Measurements from ENCODE around the gene PPFIA1.

The PPFIA1 gene

DNA sequence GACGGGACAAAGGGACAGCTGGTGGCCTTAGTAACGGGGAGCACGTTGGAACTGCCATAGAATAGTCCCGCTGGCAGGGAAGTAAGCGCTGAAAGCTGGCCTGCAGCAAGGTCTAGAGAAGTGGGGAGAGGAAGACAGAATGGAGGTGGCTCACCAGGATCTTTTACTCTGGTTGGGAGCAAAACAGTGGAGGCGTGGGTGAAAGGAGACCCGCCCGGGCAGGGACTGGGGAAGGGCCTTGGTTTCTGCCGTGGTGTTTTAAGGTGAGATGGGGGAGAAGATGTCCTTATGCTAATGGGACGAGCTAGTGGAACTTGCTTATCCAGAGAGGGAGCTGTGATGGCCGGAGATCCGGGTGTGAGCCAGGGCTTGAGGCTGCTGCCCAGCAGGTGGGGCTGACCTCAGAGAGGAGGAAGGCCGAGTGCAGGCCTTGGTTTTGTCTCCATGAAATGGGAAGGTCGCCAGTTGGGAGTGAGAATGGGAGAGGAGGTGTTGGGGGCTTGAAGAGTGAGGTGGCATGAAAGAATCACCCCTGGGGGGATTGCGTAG lies 71.5 kb downstream of the PPFIA1 start:
- no CpG with 5 or more reads among the region's 15 CpGs for WGBS (ENCODE audit: extremely low coverage, insufficient coverage, insufficient read length)
- Histone ChIP-seq H2BK120ac (ENCODE audit: insufficient read depth, low read length, poor library complexity) (no peak overlapping the region), H3K36me3 (ENCODE audit: control insufficient read depth in 1 of 2, insufficient read depth in 2 of 2, low read length in 2 of 2) (peaks cover 51 to 61% of the 10 kb centered on the region in 2 experiments), H3K79me2 (ENCODE audit: control insufficient read depth, insufficient read depth, low read length, poor library complexity) (no peaks in the 10 kb centered on the region), H3K4me1 (ENCODE audit: control insufficient read depth in 1 of 2, insufficient read depth in 2 of 2, low read length in 2 of 2) (no peaks in the 10 kb centered on the region), H3K9ac (ENCODE audit: low read length) (no peak overlapping the region), H3K4ac (ENCODE audit: low read depth, low read length) (no peak overlapping the region), H3K9me3 (ENCODE audit: insufficient read depth, low read depth, low read length) (no peaks in the 10 kb centered on the region), H3K14ac (ENCODE audit: low read length) (no peak overlapping the region), H2BK5ac (ENCODE audit: low read depth, low read length, poor library complexity) (no peak overlapping the region), H3K23ac (ENCODE audit: low read length) (no peak overlapping the region), H2AK5ac (ENCODE audit: low read length) (no peak overlapping the region), H3K4me2 (ENCODE audit: low read length) (no peak overlapping the region), H4K8ac (ENCODE audit: low read depth, low read length) (no peak overlapping the region), H4K12ac (ENCODE audit: low read depth, low read length) (no peak overlapping the region), H3K27ac (ENCODE audit: low read depth, low read length) (no peak overlapping the region), H4K91ac (ENCODE audit: low read depth, low read length) (no peak overlapping the region), H2BK12ac (ENCODE audit: low read length) (no peak overlapping the region), H2AFZ (ENCODE audit: insufficient read depth, low read length, poor library complexity) (no peak overlapping the region), H3K27me3 (ENCODE audit: insufficient read depth, low read length) (no peaks in the 10 kb centered on the region), H3K4me3 (ENCODE audit: low read depth, low read length) (no peak overlapping the region), H3K79me1 (ENCODE audit: low read length) (no peaks in the 10 kb centered on the region), H3K18ac (ENCODE audit: low read length) (no peak overlapping the region)
- DNase-seq: no peak

DNA sequence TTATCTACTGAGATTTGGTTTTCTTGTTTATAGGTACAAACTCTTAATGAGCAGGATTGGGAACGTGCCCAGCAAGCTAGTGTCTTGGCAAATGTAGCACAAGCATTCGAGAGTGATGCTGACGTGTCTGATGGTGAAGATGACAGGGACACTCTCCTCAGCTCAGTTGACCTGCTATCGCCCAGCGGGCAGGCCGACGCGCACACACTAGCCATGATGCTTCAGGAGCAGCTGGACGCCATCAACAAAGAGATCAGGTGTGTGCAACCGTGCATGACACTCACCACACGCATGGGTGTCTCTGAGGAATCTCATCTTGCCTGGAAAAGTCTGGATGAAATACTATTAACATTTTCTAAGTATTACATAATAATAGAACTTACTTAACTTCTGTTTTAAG lies 73.1 kb downstream of the PPFIA1 start:
- Histone ChIP-seq H3K9ac (ENCODE audit: low read length) (no peak overlapping the region), H4K12ac (ENCODE audit: low read depth, low read length) (no peak overlapping the region), H2BK120ac (ENCODE audit: insufficient read depth, low read length, poor library complexity) (no peak overlapping the region), H2AFZ (ENCODE audit: insufficient read depth, low read length, poor library complexity) (no peak overlapping the region), H3K18ac (ENCODE audit: low read length) (no peak overlapping the region), H3K4me2 (ENCODE audit: low read length) (no peak overlapping the region), H3K27me3 (ENCODE audit: insufficient read depth, low read length) (no peaks in the 10 kb centered on the region), H4K8ac (ENCODE audit: low read depth, low read length) (no peak overlapping the region), H3K9me3 (ENCODE audit: insufficient read depth, low read depth, low read length) (no peaks in the 10 kb centered on the region), H3K23ac (ENCODE audit: low read length) (no peak overlapping the region), H3K79me2 (ENCODE audit: control insufficient read depth, insufficient read depth, low read length, poor library complexity) (no peaks in the 10 kb centered on the region), H2BK12ac (ENCODE audit: low read length) (no peak overlapping the region), H2BK5ac (ENCODE audit: low read depth, low read length, poor library complexity) (no peak overlapping the region), H3K14ac (ENCODE audit: low read length) (no peak overlapping the region), H2AK5ac (ENCODE audit: low read length) (no peak overlapping the region), H3K79me1 (ENCODE audit: low read length) (no peaks in the 10 kb centered on the region), H4K91ac (ENCODE audit: low read depth, low read length) (no peak overlapping the region), H3K4me1 (ENCODE audit: control insufficient read depth in 1 of 2, insufficient read depth in 2 of 2, low read length in 2 of 2) (no peaks in the 10 kb centered on the region), H3K27ac (ENCODE audit: low read depth, low read length) (no peak overlapping the region), H3K4ac (ENCODE audit: low read depth, low read length) (no peak overlapping the region), H3K4me3 (ENCODE audit: low read depth, low read length) (peak overlapping the region; percentile 13), H3K36me3 (ENCODE audit: control insufficient read depth in 1 of 2, insufficient read depth in 2 of 2, low read length in 2 of 2) (peaks cover 56 to 59% of the 10 kb centered on the region in 2 experiments)
- WGBS (ENCODE audit: extremely low coverage, insufficient coverage, insufficient read length): no CpG with 5 or more reads among the region's 11 CpGs
- no peak for DNase-seq

DNA sequence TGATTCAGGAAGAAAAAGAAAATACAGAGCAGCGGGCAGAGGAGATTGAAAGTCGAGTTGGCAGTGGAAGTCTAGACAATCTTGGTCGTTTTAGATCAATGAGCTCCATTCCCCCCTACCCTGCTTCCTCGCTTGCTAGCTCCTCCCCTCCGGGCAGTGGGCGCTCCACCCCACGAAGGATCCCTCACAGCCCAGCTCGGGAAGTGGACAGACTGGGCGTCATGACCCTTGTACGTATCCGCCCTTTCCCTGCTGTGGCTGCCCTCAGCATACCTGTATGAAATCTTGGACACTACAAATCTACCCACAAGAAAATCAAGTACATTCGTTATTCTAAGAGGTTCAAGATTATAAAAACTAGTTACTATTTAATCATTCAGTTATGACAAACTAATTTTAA lies 77.7 kb downstream of the PPFIA1 start:
- Histone ChIP-seq H3K14ac (ENCODE audit: low read length) (no peak overlapping the region), H3K36me3 (ENCODE audit: control insufficient read depth in 1 of 2, insufficient read depth in 2 of 2, low read length in 2 of 2) (peaks cover 36 to 51% of the 10 kb centered on the region in 2 experiments), H4K91ac (ENCODE audit: low read depth, low read length) (no peak overlapping the region), H3K4ac (ENCODE audit: low read depth, low read length) (no peak overlapping the region), H3K9ac (ENCODE audit: low read length) (no peak overlapping the region), H3K4me3 (ENCODE audit: low read depth, low read length) (no peak overlapping the region), H4K12ac (ENCODE audit: low read depth, low read length) (no peak overlapping the region), H3K79me1 (ENCODE audit: low read length) (no peaks in the 10 kb centered on the region), H3K4me2 (ENCODE audit: low read length) (no peak overlapping the region), H3K9me3 (ENCODE audit: insufficient read depth, low read depth, low read length) (no peaks in the 10 kb centered on the region), H2AK5ac (ENCODE audit: low read length) (no peak overlapping the region), H3K18ac (ENCODE audit: low read length) (no peak overlapping the region), H2BK12ac (ENCODE audit: low read length) (no peak overlapping the region), H3K27me3 (ENCODE audit: insufficient read depth, low read length) (no peaks in the 10 kb centered on the region), H4K8ac (ENCODE audit: low read depth, low read length) (no peak overlapping the region), H2BK120ac (ENCODE audit: insufficient read depth, low read length, poor library complexity) (no peak overlapping the region), H3K79me2 (ENCODE audit: control insufficient read depth, insufficient read depth, low read length, poor library complexity) (no peaks in the 10 kb centered on the region), H3K27ac (ENCODE audit: low read depth, low read length) (no peak overlapping the region), H2AFZ (ENCODE audit: insufficient read depth, low read length, poor library complexity) (no peak overlapping the region), H2BK5ac (ENCODE audit: low read depth, low read length, poor library complexity) (no peak overlapping the region), H3K23ac (ENCODE audit: low read length) (no peak overlapping the region), H3K4me1 (ENCODE audit: control insufficient read depth in 1 of 2, insufficient read depth in 2 of 2, low read length in 2 of 2) (no peaks in the 10 kb centered on the region)
- WGBS (ENCODE audit: extremely low coverage, insufficient coverage, insufficient read length): no CpG with 5 or more reads among the region's 12 CpGs
- no peak for DNase-seq

DNA sequence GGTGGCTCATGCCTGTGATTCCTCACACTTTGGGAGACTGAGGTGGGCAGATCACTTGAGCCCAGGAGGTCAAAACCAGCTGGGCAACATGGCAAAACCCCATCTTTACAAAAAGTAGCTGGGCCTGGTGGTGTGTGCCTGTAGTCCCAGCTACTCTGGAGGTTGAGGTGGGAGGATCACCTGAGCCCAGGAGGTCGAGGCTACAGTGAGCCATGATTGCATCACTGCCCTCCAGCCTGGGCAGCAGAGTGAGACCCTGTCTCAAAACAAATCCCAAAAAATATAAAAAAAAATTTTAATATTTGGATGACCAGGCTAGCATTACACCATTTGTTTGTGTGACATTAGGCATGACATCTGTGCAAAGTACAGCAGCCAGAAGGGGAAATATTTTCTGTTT lies 78.1 kb downstream of the PPFIA1 start:
- Histone ChIP-seq H3K9ac (ENCODE audit: low read length) (no peak overlapping the region), H2BK12ac (ENCODE audit: low read length) (no peak overlapping the region), H3K27ac (ENCODE audit: low read depth, low read length) (no peak overlapping the region), H3K4me3 (ENCODE audit: low read depth, low read length) (no peak overlapping the region), H3K27me3 (ENCODE audit: insufficient read depth, low read length) (no peaks in the 10 kb centered on the region), H3K23ac (ENCODE audit: low read length) (no peak overlapping the region), H2BK120ac (ENCODE audit: insufficient read depth, low read length, poor library complexity) (no peak overlapping the region), H2BK5ac (ENCODE audit: low read depth, low read length, poor library complexity) (no peak overlapping the region), H3K14ac (ENCODE audit: low read length) (no peak overlapping the region), H3K36me3 (ENCODE audit: control insufficient read depth in 1 of 2, insufficient read depth in 2 of 2, low read length in 2 of 2) (peaks cover 35 to 50% of the 10 kb centered on the region in 2 experiments), H3K9me3 (ENCODE audit: insufficient read depth, low read depth, low read length) (no peaks in the 10 kb centered on the region), H3K18ac (ENCODE audit: low read length) (no peak overlapping the region), H4K8ac (ENCODE audit: low read depth, low read length) (no peak overlapping the region), H4K12ac (ENCODE audit: low read depth, low read length) (no peak overlapping the region), H3K4ac (ENCODE audit: low read depth, low read length) (no peak overlapping the region), H2AFZ (ENCODE audit: insufficient read depth, low read length, poor library complexity) (no peak overlapping the region), H3K79me2 (ENCODE audit: control insufficient read depth, insufficient read depth, low read length, poor library complexity) (no peaks in the 10 kb centered on the region), H3K4me2 (ENCODE audit: low read length) (no peak overlapping the region), H4K91ac (ENCODE audit: low read depth, low read length) (no peak overlapping the region), H3K4me1 (ENCODE audit: control insufficient read depth in 1 of 2, insufficient read depth in 2 of 2, low read length in 2 of 2) (no peaks in the 10 kb centered on the region), H3K79me1 (ENCODE audit: low read length) (no peaks in the 10 kb centered on the region), H2AK5ac (ENCODE audit: low read length) (no peak overlapping the region)
- no peak for DNase-seq
- WGBS (ENCODE audit: extremely low coverage, insufficient coverage, insufficient read length): no CpG with 5 or more reads among the region's 1 CpG

Measured in trophoblast cell (in vitro differentiated cells and primary cell).